Fibroblast of lung (primary cell): ENCODE measurements around the gene HOXA9. TPM values are rescaled to one million over a fixed set of nuclear protein-coding genes. Genes with fewer than 3 reads are reported as not detected.

Experiments used
- DNase-seq, 2 donors: peaks; one replicate each; pipeline versions ENCODE4 v3.0.0 to v3.0.0-alpha.2; 2010; ENCODE audit warnings: low read depth in 2 of 2
- H2AFZ ChIP-seq: 2 replicates; pipeline ENCODE4 v1.5.1; 2012; ENCODE audit warnings: low read length, control low read depth, inconsistent platforms
- H3K27ac ChIP-seq: 2 replicates; pipeline ENCODE4 v1.5.1; 2011; ENCODE audit warnings: low read length, control low read depth; ENCODE audit not compliant: insufficient read depth
- H3K27me3 ChIP-seq: 2 replicates; pipeline ENCODE4 v1.5.1; 2011; ENCODE audit warnings: mild to moderate bottlenecking, low read length; ENCODE audit not compliant: control insufficient read depth, insufficient read depth
- H3K36me3 ChIP-seq: 2 replicates; pipeline ENCODE4 v1.5.1; 2011; ENCODE audit warnings: low read length; ENCODE audit not compliant: control insufficient read depth, insufficient read depth
- H3K4me1 ChIP-seq: 2 replicates; pipeline ENCODE4 v1.5.1; 2011; ENCODE audit warnings: low read length; ENCODE audit not compliant: control insufficient read depth, insufficient read depth; ENCODE audit errors: extremely low read depth
- H3K4me2 ChIP-seq: 2 replicates; pipeline ENCODE4 v1.5.1; 2011; ENCODE audit warnings: low read length, control low read depth; ENCODE audit not compliant: insufficient read depth; ENCODE audit errors: extremely low read depth
- H3K4me3 ChIP-seq, 4 experiments: fragments of 200-600 bp in 1 of 4; sonication (generic) in 1 of 4; replicated peaks in 1 of 4; 2 replicates each; pipeline ENCODE4 v1.5.1; 2011 to 2016; ENCODE audit warnings: low read length in 4 of 4, low read depth in 3 of 4, mild to moderate bottlenecking in 3 of 4, control low read depth in 2 of 4, inconsistent platforms in 1 of 4, mixed read lengths in 1 of 4; ENCODE audit not compliant: insufficient read depth in 1 of 4; ENCODE audit errors: control extremely low read depth in 1 of 4
- H3K79me2 ChIP-seq: 2 replicates; pipeline ENCODE4 v1.5.1; 2012; ENCODE audit warnings: mild to moderate bottlenecking, low read length, inconsistent platforms; ENCODE audit not compliant: control insufficient read depth, insufficient read depth
- H3K9ac ChIP-seq: 2 replicates; pipeline ENCODE4 v1.5.1; 2011; ENCODE audit warnings: mild to moderate bottlenecking, low read length, control low read depth; ENCODE audit not compliant: insufficient read depth
- H3K9me3 ChIP-seq: 2 replicates; pipeline ENCODE4 v1.5.1; 2012; ENCODE audit warnings: low read depth, low read length; ENCODE audit not compliant: control insufficient read depth, insufficient read depth
- H4K20me1 ChIP-seq: 2 replicates; pipeline ENCODE4 v1.5.1; 2011; ENCODE audit warnings: low read length; ENCODE audit not compliant: control insufficient read depth, insufficient read depth; ENCODE audit errors: extremely low read depth
- CTCF ChIP-seq, 2 donors: IDR thresholded peaks in 1 of 2; conservative IDR thresholded peaks in 1 of 2; 1 replicate in 1 of 2; 2 replicates in 1 of 2; pipeline ENCODE4 v1.5.1; 2011 to 2012; ENCODE audit warnings: low read length in 2 of 2, control low read depth in 1 of 2, inconsistent platforms in 1 of 2, low read depth in 1 of 2, mild to moderate bottlenecking in 1 of 2
- EZH2 ChIP-seq: IDR thresholded peaks from 2 replicates; pipeline ENCODE4 v1.5.1; 2012; ENCODE audit warnings: low read length, control low read depth, mild to moderate bottlenecking; ENCODE audit errors: missing control alignments
- polyA plus RNA-seq, 2 donors: library from polyadenylated mRNA; depleted of rRNA in 1 of 2; stranded (reverse) in 1 of 2; unstranded in 1 of 2; fragments of >200 nt; gene quantifications; 2 replicates each; pipeline ENCODE4 v1.2.1, GENCODE V29; 2011 to 2012; ENCODE audit warnings: missing spikeins in 1 of 2
- total RNA-seq: library from RNA; depleted of rRNA; stranded (reverse); fragments of >200 nt; gene quantifications from 2 replicates; pipeline ENCODE4 v1.2.1, GENCODE V29; 2014

Gene HOXA9
- total and polyA plus RNA-seq, 2 donors (not counting 1 experiment from before 2014, with no cell fraction given) = 0.08 TPM; not detected in 1

GRCh38 chr7:27204851-27205322 lies 39.5 kb upstream of the HOXA9 start:
- Histone ChIP-seq H3K4me2 (peak overlapping the region; percentile 25), H3K9me3 (no peaks in the 10 kb centered on the region), H3K36me3 (no peaks in the 10 kb centered on the region), H2AFZ (no peak overlapping the region), H3K79me2 (no peaks in the 10 kb centered on the region), H3K27ac (no peak overlapping the region), H3K4me1 (peaks cover 2% of the 10 kb centered on the region), H3K4me3 (no peak overlapping the region), H4K20me1 (no peaks in the 10 kb centered on the region), H3K9ac (no peak overlapping the region), H3K27me3 (peaks cover 90% of the 10 kb centered on the region)
- no peak for DNase-seq
- TF ChIP-seq EZH2 = peak; percentile 90
- no peak for TF ChIP-seq CTCF (conservative IDR thresholded peaks at IDR 0.05 in 1 of 2, IDR thresholded peaks at IDR 0.05 in 1 of 2; ENCODE audit: low read depth in 1 of 2, low read length in 2 of 2)

GRCh38 chr7:27203964-27204594 lies 38.7 kb upstream of the HOXA9 start:
- Histone ChIP-seq H3K9ac (no peak overlapping the region), H2AFZ (no peak overlapping the region), H3K27me3 (peaks cover 86% of the 10 kb centered on the region), H3K4me2 (no peak overlapping the region), H4K20me1 (no peaks in the 10 kb centered on the region), H3K4me3 (no peak overlapping the region), H3K36me3 (no peaks in the 10 kb centered on the region), H3K4me1 (peaks cover 2% of the 10 kb centered on the region), H3K79me2 (no peaks in the 10 kb centered on the region), H3K9me3 (no peaks in the 10 kb centered on the region), H3K27ac (no peak overlapping the region)
- TF ChIP-seq CTCF (conservative IDR thresholded peaks at IDR 0.05 in 1 of 2, IDR thresholded peaks at IDR 0.05 in 1 of 2; ENCODE audit: low read depth in 1 of 2, low read length in 2 of 2) = no peak
- TF ChIP-seq EZH2 = peak; percentile 62
- no peak for DNase-seq

- H3K4me3 ChIP-seq = no peak overlapping the region
- no peaks in the 10 kb centered on the region for H3K36me3 ChIP-seq
- TF ChIP-seq EZH2 (no peak), CTCF (conservative IDR thresholded peaks at IDR 0.05 in 1 of 2, IDR thresholded peaks at IDR 0.05 in 1 of 2; ENCODE audit: low read depth in 1 of 2, low read length in 2 of 2) (no peak)
- H3K4me2 ChIP-seq = no peak overlapping the region
- no peaks in the 10 kb centered on the region for H3K9me3 ChIP-seq
- no peak overlapping the region for H3K9ac ChIP-seq
- no peak for DNase-seq
- peaks cover 86% of the 10 kb centered on the region for H3K27me3 ChIP-seq
- no peak overlapping the region for H3K27ac ChIP-seq
- peaks cover 2% of the 10 kb centered on the region for H3K4me1 ChIP-seq
- H2AFZ ChIP-seq = no peak overlapping the region
- H3K79me2 ChIP-seq = no peaks in the 10 kb centered on the region
- H4K20me1 ChIP-seq = no peaks in the 10 kb centered on the region
These were observed 38.1 kb upstream of the HOXA9 start for GRCh38 chr7:27203365-27203953.
